ENCODE data around the gene TAX1BP1. TPM values are rescaled to one million over a fixed set of nuclear protein-coding genes. Genes with fewer than 3 reads are reported as not detected.

The TAX1BP1 gene
- total RNA-seq, 1 donor: 112 TPM

DNA sequence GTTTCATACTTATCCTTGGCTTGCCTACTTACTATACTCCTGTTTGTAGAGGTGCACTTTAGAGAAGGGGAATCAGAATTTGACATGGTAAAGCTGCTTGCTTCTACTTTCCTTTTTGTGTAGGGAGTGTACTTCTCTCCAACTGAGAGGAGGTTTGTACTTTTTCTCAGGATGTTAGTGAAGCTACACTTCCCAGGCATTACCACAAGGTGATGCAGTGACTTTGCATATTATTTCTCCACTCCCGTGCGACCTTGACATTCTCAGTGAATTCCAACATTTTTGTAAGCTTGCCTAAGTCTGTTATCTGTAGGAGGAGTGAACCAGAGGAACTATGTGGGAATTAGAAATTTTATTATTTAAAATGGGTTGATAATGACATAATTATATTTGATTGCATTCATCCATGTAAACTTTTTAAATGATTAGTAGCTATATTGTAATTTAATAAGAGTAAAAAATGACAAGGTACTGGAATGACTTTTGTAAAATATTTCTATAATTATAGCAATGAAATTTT, 5.2 kb downstream of the TAX1BP1 start:
- H3K4me3 ChIP-seq (ENCODE audit: insufficient read depth, low read length): peak overlapping the region; percentile 28
- no peak for DNase-seq (ENCODE audit: insufficient read length, low spot score, missing footprints)
- TF ChIP-seq, protein P1, sequence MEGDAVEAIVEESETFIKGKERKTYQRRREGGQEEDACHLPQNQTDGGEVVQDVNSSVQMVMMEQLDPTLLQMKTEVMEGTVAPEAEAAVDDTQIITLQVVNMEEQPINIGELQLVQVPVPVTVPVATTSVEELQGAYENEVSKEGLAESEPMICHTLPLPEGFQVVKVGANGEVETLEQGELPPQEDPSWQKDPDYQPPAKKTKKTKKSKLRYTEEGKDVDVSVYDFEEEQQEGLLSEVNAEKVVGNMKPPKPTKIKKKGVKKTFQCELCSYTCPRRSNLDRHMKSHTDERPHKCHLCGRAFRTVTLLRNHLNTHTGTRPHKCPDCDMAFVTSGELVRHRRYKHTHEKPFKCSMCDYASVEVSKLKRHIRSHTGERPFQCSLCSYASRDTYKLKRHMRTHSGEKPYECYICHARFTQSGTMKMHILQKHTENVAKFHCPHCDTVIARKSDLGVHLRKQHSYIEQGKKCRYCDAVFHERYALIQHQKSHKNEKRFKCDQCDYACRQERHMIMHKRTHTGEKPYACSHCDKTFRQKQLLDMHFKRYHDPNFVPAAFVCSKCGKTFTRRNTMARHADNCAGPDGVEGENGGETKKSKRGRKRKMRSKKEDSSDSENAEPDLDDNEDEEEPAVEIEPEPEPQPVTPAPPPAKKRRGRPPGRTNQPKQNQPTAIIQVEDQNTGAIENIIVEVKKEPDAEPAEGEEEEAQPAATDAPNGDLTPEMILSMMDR (IDR thresholded peaks at IDR 0.05; ENCODE audit: extremely low read depth, low read depth, low read length): peak; percentile 79
- H3K4me1 ChIP-seq (ENCODE audit: insufficient read depth, low read length): peaks cover 23% of the 10 kb centered on the region
- H4K20me1 ChIP-seq (ENCODE audit: insufficient read depth, low read length): peaks cover 20% of the 10 kb centered on the region
- H3K4me2 ChIP-seq (ENCODE audit: insufficient read depth, low read length): peak overlapping the region; percentile 75
- peak overlapping the region; percentile 89 for H3K27ac ChIP-seq (ENCODE audit: low read depth, low read length)
- H2AFZ ChIP-seq (ENCODE audit: low read length): peak overlapping the region; percentile 57
- H3K79me2 ChIP-seq (ENCODE audit: insufficient read depth, low read length): peaks cover 80% of the 10 kb centered on the region
- H3K36me3 ChIP-seq (ENCODE audit: insufficient read depth, low read length): peaks cover 15% of the 10 kb centered on the region
- no peaks in the 10 kb centered on the region for H3K27me3 ChIP-seq (ENCODE audit: insufficient read depth, low read length)
- no peaks in the 10 kb centered on the region for H3K9me3 ChIP-seq (ENCODE audit: low read depth, low read length)

DNA sequence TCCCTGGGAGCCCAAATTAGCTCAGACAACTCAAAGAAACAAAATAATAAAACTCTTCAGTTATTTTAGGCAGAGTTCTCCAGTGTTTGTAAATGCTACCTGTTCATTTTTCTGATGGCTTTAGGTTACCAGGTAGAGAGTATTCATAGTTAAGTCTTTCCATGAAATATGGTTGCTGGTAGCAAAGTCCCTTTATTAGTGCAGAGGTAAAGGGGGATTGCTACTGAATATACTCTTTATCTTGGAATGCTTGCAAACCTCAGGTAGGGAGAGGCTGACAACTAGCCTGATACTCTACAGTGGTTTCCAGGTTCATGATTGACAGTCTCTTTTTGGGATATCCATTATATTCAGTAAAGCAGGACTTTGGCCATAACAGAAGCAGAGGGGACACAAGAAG, 6.5 kb downstream of the TAX1BP1 start:
- Histone ChIP-seq H3K4me3 (ENCODE audit: insufficient read depth, low read length) (no peak overlapping the region), H3K27me3 (ENCODE audit: insufficient read depth, low read length) (no peaks in the 10 kb centered on the region), H3K4me1 (ENCODE audit: insufficient read depth, low read length) (peaks cover 19% of the 10 kb centered on the region), H3K4me2 (ENCODE audit: insufficient read depth, low read length) (no peak overlapping the region), H4K20me1 (ENCODE audit: insufficient read depth, low read length) (peaks cover 12% of the 10 kb centered on the region), H3K27ac (ENCODE audit: low read depth, low read length) (no peak overlapping the region), H3K9me3 (ENCODE audit: low read depth, low read length) (no peaks in the 10 kb centered on the region), H3K36me3 (ENCODE audit: insufficient read depth, low read length) (peaks cover 28% of the 10 kb centered on the region), H3K79me2 (ENCODE audit: insufficient read depth, low read length) (peaks cover 73% of the 10 kb centered on the region), H2AFZ (ENCODE audit: low read length) (no peak overlapping the region)
- TF ChIP-seq, protein P1 (IDR thresholded peaks at IDR 0.05; ENCODE audit: extremely low read depth, low read depth, low read length): no peak
- no peak for DNase-seq (ENCODE audit: insufficient read length, low spot score, missing footprints)

DNA sequence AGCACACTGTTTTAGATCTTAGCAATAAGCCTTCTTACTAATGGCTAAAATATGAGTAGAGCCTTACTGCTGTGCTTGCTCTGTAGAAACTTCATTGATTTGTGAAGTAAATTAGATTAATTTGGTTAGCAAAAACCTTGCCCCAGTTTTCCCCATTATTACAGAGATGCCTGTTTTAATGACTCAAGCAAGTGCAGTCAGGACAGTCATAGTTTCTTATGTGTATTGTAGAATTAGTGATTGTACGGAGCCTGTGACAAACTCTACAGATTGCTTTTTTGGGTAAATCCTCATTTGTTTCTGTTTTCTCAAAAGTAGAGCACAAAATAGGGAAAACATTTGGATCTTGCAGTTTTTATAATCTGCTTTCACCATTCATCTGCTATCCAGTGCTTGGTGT, 7.0 kb downstream of the TAX1BP1 start:
- Histone ChIP-seq H3K27ac (ENCODE audit: low read depth, low read length) (peak overlapping the region; percentile 7), H3K79me2 (ENCODE audit: insufficient read depth, low read length) (peaks cover 72% of the 10 kb centered on the region), H3K4me2 (ENCODE audit: insufficient read depth, low read length) (peak overlapping the region; percentile 12), H3K4me1 (ENCODE audit: insufficient read depth, low read length) (peaks cover 19% of the 10 kb centered on the region), H3K4me3 (ENCODE audit: insufficient read depth, low read length) (no peak overlapping the region), H3K27me3 (ENCODE audit: insufficient read depth, low read length) (no peaks in the 10 kb centered on the region), H2AFZ (ENCODE audit: low read length) (no peak overlapping the region), H3K36me3 (ENCODE audit: insufficient read depth, low read length) (peaks cover 33% of the 10 kb centered on the region), H4K20me1 (ENCODE audit: insufficient read depth, low read length) (peaks cover 12% of the 10 kb centered on the region), H3K9me3 (ENCODE audit: low read depth, low read length) (no peaks in the 10 kb centered on the region)
- TF ChIP-seq, protein P1 (IDR thresholded peaks at IDR 0.05; ENCODE audit: extremely low read depth, low read depth, low read length): no peak
- DNase-seq (ENCODE audit: insufficient read length, low spot score, missing footprints): no peak

DNA sequence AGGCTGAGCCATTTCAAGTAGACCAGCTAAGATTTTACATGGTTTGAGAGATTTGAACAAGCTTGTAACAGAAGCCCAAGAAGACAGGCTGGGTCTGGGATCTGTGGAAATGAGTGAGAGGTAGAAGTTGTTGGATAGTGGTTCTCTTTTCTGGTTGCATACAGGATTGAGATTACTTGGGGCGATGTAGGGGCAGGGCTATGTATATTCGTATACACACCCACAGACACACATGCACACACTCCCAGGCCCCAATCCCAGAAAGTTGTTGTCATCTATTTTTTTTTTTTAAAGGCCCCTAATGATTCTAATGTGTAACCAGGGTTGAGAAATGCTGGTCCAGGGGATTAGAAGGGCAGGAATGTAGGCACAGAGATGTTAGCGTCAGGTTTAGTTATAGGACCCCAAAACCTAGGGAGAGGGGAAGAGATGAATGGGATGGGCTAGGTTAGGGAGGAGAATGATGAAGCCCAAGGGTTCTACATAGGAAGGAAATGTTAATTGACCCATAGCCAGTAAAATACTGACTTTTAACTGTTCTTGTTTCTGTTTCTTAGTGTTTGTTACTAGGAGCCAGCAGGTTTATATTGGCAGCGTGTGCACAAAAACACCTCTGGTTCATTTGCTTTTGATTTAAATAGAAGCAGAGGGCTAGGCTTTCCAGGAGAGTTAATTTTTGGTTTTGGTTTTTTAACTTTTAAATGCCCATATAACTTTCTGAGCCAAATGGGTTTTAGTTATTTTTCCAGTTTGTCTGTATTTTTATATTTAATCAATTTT, 7.8 kb downstream of the TAX1BP1 start:
- Histone ChIP-seq H3K4me1 (ENCODE audit: insufficient read depth, low read length) (peaks cover 19% of the 10 kb centered on the region), H2AFZ (ENCODE audit: low read length) (no peak overlapping the region), H3K9me3 (ENCODE audit: low read depth, low read length) (no peaks in the 10 kb centered on the region), H3K27me3 (ENCODE audit: insufficient read depth, low read length) (no peaks in the 10 kb centered on the region), H3K79me2 (ENCODE audit: insufficient read depth, low read length) (peaks cover 71% of the 10 kb centered on the region), H3K27ac (ENCODE audit: low read depth, low read length) (no peak overlapping the region), H3K4me3 (ENCODE audit: insufficient read depth, low read length) (no peak overlapping the region), H3K36me3 (ENCODE audit: insufficient read depth, low read length) (peaks cover 33% of the 10 kb centered on the region), H4K20me1 (ENCODE audit: insufficient read depth, low read length) (peaks cover 17% of the 10 kb centered on the region), H3K4me2 (ENCODE audit: insufficient read depth, low read length) (no peak overlapping the region)
- no peak for DNase-seq (ENCODE audit: insufficient read length, low spot score, missing footprints)
- TF ChIP-seq, protein P1 (IDR thresholded peaks at IDR 0.05; ENCODE audit: extremely low read depth, low read depth, low read length): no peak

Measured in osteoblast (primary cell).